GM12873 (cell line): ENCODE measurements around the gene ROBO1.

ENCODE experiments used
- TF ChIP-seq, protein P1 (sequence below): IDR thresholded peaks from 2 replicates; pipeline ENCODE4 v1.5.1; 2012; ENCODE audit warnings: low read depth, mild to moderate bottlenecking, moderate library complexity, low read length, control low read depth; ENCODE audit not compliant: insufficient read depth; ENCODE audit errors: missing control alignments

ROBO1 gene

DNA sequence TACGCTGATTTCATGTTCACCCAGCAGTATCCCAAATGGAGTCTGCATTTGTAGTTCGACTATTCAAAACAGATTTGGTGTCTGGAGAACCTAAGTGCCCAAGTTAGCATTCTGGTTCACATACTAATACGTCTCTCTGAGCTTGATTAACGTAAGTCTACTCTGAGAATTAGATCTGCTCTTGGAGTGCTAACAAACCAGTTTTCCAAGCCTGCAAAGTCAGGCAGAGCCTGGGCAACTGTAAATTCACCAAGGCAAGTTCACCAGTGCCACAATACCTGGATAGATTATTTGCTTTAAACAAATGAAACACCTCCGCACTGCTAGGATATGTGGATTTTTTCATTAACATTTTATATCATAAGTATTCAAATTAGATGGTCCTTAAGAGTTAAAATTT, 912.6 kb downstream of the ROBO1 start:
- TF ChIP-seq, protein P1, sequence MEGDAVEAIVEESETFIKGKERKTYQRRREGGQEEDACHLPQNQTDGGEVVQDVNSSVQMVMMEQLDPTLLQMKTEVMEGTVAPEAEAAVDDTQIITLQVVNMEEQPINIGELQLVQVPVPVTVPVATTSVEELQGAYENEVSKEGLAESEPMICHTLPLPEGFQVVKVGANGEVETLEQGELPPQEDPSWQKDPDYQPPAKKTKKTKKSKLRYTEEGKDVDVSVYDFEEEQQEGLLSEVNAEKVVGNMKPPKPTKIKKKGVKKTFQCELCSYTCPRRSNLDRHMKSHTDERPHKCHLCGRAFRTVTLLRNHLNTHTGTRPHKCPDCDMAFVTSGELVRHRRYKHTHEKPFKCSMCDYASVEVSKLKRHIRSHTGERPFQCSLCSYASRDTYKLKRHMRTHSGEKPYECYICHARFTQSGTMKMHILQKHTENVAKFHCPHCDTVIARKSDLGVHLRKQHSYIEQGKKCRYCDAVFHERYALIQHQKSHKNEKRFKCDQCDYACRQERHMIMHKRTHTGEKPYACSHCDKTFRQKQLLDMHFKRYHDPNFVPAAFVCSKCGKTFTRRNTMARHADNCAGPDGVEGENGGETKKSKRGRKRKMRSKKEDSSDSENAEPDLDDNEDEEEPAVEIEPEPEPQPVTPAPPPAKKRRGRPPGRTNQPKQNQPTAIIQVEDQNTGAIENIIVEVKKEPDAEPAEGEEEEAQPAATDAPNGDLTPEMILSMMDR: no peak

DNA sequence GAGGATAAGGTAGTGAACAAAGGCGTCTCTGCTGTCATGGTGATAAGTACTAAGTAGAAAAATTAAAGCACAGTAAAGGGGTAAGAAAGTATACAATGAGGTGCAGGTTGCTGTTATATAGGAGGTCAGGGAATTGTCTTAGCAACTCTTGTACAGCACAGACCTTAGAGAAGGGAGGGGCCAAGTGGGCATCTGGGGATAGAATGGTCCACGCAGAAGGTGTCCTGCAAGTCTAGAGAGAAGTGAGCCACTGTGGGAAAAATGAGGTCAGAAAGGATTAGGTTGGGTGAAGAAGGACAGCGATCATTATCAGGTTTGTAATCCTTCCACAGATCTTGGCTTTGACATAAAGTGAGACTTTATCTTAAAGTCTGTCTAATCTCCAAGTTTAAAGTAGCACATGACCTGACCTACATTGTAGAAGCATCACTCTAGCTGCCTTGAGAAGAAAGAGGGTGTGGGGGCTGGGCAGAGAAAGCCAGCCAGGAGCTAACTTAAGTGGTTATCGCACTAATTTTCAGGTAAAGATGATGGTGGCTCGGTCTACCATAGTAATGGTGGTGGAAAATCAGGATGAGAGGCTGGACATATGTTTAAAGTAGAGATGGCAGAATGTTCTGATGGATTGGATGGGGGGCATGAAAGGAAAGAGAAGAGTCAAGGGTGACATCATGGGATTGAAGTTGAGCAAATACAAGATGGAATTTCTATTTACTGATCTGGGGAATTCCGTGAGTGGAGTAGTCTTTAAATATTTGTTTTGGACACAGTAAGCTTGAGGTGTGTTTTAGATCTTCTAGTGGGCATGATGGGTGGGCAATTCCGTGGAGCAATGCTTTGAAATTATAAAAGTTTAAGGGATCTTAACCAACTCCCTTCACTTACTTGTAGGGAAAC, 919.2 kb downstream of the ROBO1 start:
- TF ChIP-seq, protein P1: no peak

DNA sequence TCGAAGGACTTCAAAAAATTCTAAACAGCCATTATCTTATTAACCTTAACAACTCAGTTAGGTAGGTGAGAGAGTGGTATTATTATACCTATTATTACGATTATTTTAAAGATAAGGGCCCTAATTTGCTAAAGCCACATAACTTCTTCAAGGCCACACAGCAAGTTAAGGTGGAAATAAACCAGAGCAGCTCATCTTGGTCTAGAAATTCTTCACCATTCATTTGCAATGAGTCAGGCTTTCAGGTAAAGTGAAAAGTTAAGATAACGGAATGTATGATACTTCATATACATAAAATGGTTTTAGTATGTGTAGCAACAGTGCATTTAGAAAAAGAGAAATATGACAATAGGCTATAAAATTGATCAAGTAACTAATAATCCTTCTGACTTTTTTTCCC, 920.2 kb downstream of the ROBO1 start:
- TF ChIP-seq, protein P1: no peak

DNA sequence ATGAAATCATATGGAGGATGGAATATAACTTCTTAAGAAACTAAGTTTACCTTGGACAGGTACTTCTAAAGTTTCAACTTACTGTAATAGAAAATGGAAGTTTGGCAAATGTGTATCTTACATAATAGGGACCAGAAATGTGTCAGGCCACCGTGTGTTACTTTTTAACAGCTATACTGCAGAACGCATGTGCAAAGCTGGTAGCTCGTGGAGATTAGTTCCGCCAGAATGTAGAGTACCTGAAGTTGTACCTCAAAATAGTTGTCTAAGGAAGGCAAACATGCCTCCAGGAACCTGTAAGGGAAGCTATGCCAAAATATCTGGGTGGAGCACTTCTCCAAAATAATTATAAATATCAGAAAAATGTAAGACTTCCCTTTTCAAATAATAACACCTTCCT, 920.6 kb downstream of the ROBO1 start:
- TF ChIP-seq, protein P1: no peak

DNA sequence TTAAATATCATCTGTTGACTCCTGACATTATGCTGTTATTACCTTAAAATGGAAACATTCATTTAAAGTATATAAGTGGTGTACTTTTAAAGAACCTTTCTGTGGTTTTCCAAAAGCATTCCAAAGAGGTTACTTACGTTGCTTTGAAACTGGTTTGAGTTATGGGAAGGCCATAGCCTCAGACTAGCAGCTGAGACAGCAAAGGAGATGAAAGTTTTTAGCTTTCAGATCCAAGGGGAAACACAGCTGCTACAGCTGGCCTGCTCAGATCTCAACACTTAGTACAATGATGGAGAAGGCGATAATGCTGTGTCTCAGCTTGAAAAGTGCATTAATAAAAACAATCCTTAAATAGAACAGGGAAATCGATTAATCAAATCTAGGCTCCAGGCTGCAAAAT, 921.1 kb downstream of the ROBO1 start:
- TF ChIP-seq, protein P1: no peak

DNA sequence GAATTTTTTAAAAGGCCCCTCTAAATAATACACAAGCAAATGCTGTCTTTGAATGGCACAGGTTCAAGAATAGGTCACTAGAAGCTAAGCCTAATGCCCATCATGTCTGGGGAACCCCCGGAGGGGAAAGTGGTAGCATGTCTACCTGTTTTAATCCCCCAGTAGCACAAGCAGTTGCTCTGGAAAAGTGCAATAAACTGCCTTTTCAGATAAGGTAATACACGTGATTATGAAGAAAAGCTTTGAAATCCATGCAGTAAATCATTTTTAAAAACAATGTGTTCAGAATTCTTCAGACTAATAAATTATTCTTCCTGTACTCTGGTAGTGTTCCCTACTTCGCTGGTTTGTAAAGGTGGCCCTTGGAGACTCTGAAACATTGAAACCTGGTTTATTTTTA, 922.2 kb downstream of the ROBO1 start:
- TF ChIP-seq, protein P1: no peak

DNA sequence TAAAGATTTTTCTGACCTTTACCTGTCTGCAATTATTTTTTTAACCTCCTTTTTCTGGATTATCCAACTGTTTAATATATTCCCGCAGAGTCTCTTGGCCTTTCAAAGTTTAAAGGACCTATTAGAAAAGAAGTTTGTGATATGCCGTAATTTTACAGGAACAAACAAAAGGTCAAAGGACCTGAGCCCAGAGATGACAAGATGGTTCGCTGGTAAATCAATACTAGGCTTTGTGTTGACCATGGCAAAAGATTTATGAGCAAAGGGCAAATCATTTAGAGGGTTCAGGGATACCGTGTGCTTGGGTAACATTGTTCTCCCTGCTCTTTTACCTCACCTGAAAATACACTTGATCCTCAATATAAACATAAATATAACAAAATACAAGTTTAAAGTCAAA, 923.5 kb downstream of the ROBO1 start:
- TF ChIP-seq, protein P1: no peak
